OCI-LY1 (cell line): Measurements from ENCODE around the gene ZNF396.

ENCODE experiments used
- H2AFZ ChIP-seq: fragments of 200-600 bp; sonication (generic), shearing (Covaris generic); 2 replicates; pipeline ENCODE4 v1.6.0; 2014; ENCODE audit warnings: antibody characterized with exemption, mild to moderate bottlenecking, low read length
- H3F3A ChIP-seq: fragments of 200-600 bp; sonication (generic), shearing (Covaris generic); 2 replicates; pipeline ENCODE4 v1.6.0; 2014; ENCODE audit warnings: mild to moderate bottlenecking, antibody characterized with exemption, low read length, moderate library complexity; ENCODE audit not compliant: insufficient read depth
- H3K27ac ChIP-seq: fragments of 200-600 bp; sonication (generic); 2 replicates; pipeline ENCODE4 v1.5.1; 2014; ENCODE audit warnings: low read length, mixed run types, mild to moderate bottlenecking, low read depth; ENCODE audit not compliant: poor library complexity, severe bottlenecking
- H3K27me3 ChIP-seq: fragments of 200-600 bp; sonication (generic); 2 replicates; pipeline ENCODE4 v1.6.0; 2014; ENCODE audit warnings: antibody characterized with exemption, mild to moderate bottlenecking, low read length, moderate library complexity; ENCODE audit not compliant: insufficient read depth
- H3K36me3 ChIP-seq: fragments of 200-600 bp; sonication (generic); 2 replicates; pipeline ENCODE4 v1.6.1; 2014; ENCODE audit warnings: mild to moderate bottlenecking, antibody characterized with exemption, low read length, moderate library complexity, mixed read lengths; ENCODE audit not compliant: insufficient read depth
- H3K4me1 ChIP-seq: fragments of 200-600 bp; sonication (generic); 2 replicates; pipeline ENCODE4 v1.5.1; 2014; ENCODE audit warnings: mild to moderate bottlenecking, low read length, moderate library complexity; ENCODE audit not compliant: insufficient read depth, severe bottlenecking
- H3K4me2 ChIP-seq: fragments of 200-600 bp; sonication (generic), shearing (Covaris generic); 2 replicates; pipeline ENCODE4 v1.6.1; 2014; ENCODE audit warnings: low read length
- H3K4me3 ChIP-seq: fragments of 200-600 bp; sonication (generic); 2 replicates; pipeline ENCODE4 v1.5.1; 2014; ENCODE audit warnings: low read length, low read depth, mild to moderate bottlenecking, mixed read lengths; ENCODE audit not compliant: poor library complexity, severe bottlenecking
- H3K79me2 ChIP-seq: fragments of 200-600 bp; shearing (Covaris generic); 2 replicates; pipeline ENCODE4 v1.6.1; 2016; ENCODE audit warnings: mixed run types, low read length, mixed read lengths; ENCODE audit not compliant: insufficient read depth
- H3K9ac ChIP-seq: fragments of 200-600 bp; sonication (generic), shearing (Covaris generic); 2 replicates; pipeline ENCODE4 v1.6.1; 2014; ENCODE audit warnings: mild to moderate bottlenecking, low read length, mixed read lengths
- H3K9me2 ChIP-seq: fragments of 200-600 bp; sonication (generic), shearing (Covaris generic); 2 replicates; pipeline ENCODE4 v1.6.1; 2014; ENCODE audit warnings: low read depth, mild to moderate bottlenecking, low read length, mixed read lengths
- H3K9me3 ChIP-seq: fragments of 200-600 bp; shearing (Covaris generic); 2 replicates; pipeline ENCODE4 v1.6.1; 2014; ENCODE audit warnings: low read length, mixed read lengths
- H4K20me1 ChIP-seq: fragments of 200-600 bp; sonication (generic), shearing (Covaris generic); 2 replicates; pipeline ENCODE4 v1.6.0; 2016; ENCODE audit warnings: mild to moderate bottlenecking, low read length; ENCODE audit not compliant: insufficient read depth
- CTCF ChIP-seq: fragments of 200-600 bp; sonication (generic), shearing (Covaris generic); IDR thresholded peaks from 2 replicates; pipeline ENCODE4 v1.5.1; 2017; ENCODE audit warnings: mild to moderate bottlenecking, antibody characterized with exemption, low read length, moderate library complexity, mixed read lengths
- EZH2 ChIP-seq: fragments of 200-600 bp; sonication (generic), shearing (Covaris generic); IDR thresholded peaks from 2 replicates; pipeline ENCODE4 v1.8.0; 2017; ENCODE audit warnings: borderline replicate concordance, mixed run types, mild to moderate bottlenecking, antibody characterized with exemption, low read length, moderate library complexity, mixed read lengths

ZNF396 gene

DNA sequence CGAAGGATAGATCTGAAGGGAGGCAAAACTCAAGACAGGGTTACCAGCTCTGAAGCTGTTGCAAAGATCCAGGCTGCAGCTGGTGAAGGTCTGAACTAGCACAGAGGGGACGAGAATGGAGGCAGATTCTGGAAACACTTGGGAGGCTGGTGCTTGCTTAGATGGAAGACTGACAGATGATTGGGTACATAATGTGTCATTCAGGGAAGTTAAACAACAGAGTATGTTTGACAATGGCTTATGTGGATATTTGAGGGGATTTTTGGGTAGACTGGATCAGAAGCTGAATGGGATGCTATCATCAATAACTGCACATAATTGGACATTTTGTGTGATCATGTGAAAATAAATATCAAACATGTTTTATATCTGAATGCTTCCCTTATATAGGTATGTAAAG is 2.3 kb upstream of the ZNF396 start:
- Histone ChIP-seq H3K4me3 (no peak overlapping the region), H3K27me3 (no peaks in the 10 kb centered on the region), H3K4me2 (no peak overlapping the region), H2AFZ (no peak overlapping the region), H3K27ac (no peak overlapping the region), H3K4me1 (peaks cover 11% of the 10 kb centered on the region), H3K36me3 (no peaks in the 10 kb centered on the region), H3K9me3 (no peaks in the 10 kb centered on the region), H3K79me2 (no peaks in the 10 kb centered on the region), H3F3A (no peaks in the 10 kb centered on the region), H3K9ac (no peak overlapping the region), H4K20me1 (no peaks in the 10 kb centered on the region), H3K9me2 (no peaks in the 10 kb centered on the region)
- TF ChIP-seq CTCF (no peak), EZH2 (no peak)

DNA sequence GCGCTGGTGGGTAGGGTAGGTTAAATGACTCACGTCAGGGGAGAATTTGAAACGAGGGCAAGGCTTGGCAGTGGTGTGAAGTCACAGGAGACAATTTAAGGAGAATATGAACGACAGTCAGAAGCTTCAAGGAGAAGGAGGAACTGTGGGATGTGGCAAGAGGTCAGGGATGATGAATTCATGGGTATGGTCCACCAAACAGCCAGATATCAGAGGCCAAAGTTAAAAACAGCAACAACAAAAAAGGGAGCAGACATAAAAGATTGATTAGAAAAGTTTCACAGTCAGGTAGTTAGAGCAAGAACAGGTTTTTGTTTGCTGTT is 1.4 kb upstream of the ZNF396 start:
- Histone ChIP-seq H4K20me1 (no peaks in the 10 kb centered on the region), H3K27me3 (no peaks in the 10 kb centered on the region), H3K9ac (no peak overlapping the region), H3K27ac (no peak overlapping the region), H3K4me3 (no peak overlapping the region), H3K36me3 (no peaks in the 10 kb centered on the region), H3K9me3 (no peaks in the 10 kb centered on the region), H3K4me1 (peaks cover 11% of the 10 kb centered on the region), H3K4me2 (no peak overlapping the region), H3F3A (no peaks in the 10 kb centered on the region), H3K79me2 (no peaks in the 10 kb centered on the region), H3K9me2 (no peaks in the 10 kb centered on the region), H2AFZ (no peak overlapping the region)
- TF ChIP-seq CTCF (no peak), EZH2 (no peak)

DNA sequence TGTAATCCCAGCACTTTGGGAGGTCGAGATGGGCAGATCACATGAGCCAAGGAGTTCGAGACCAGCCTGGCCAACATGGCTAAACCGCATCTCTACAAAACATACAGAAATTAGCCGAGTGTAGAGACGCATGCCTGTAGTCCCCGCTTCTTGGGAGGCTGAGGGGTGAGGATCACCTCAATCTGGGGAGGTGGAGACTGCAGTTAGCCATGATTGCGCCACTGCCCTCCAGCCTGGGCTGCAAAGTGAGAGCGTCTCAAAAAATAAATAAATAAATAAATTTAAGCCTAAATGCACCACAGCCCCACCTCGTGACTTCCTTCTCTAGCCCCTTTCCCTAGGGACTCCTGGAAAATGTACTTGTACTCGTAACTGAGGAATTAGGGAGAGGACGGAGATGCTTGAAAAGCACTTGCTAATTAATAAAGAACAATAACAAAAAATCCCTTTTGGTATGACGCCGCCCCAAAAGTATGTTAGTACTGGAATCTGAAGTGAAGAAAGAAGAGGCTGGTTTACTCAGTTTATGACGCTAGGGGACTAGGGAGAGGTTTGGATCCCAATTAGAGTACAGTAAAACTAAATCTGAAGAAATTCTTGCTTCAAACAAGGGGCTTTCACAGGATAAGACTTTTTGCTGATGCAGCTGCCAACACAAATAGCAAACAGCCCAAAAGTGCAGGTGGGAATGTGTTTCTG is 887 bp upstream of the ZNF396 start:
- Histone ChIP-seq H3K27me3 (no peaks in the 10 kb centered on the region), H3K36me3 (no peaks in the 10 kb centered on the region), H3K27ac (no peak overlapping the region), H3K9me3 (no peaks in the 10 kb centered on the region), H3F3A (no peaks in the 10 kb centered on the region), H3K4me2 (no peak overlapping the region), H3K79me2 (no peaks in the 10 kb centered on the region), H3K9ac (no peak overlapping the region), H2AFZ (no peak overlapping the region), H3K4me3 (no peak overlapping the region), H3K4me1 (peaks cover 11% of the 10 kb centered on the region), H3K9me2 (no peaks in the 10 kb centered on the region), H4K20me1 (no peaks in the 10 kb centered on the region)
- TF ChIP-seq EZH2: no peak
- TF ChIP-seq CTCF: no peak
